CD4-positive, alpha-beta T cell (primary cell): ENCODE measurements around the gene ERC2. TPM values are rescaled to one million over a fixed set of nuclear protein-coding genes. Genes with fewer than 3 reads are reported as not detected.

ENCODE experiments used
- ATAC-seq: fragments of 200-7000 bp; cut with Tn5 transposase; one replicate; pipeline ENCODE4 v1.10.0; 2022; ENCODE audit warnings: mild to moderate bottlenecking; ENCODE audit not compliant: poor library complexity
- CTCF ChIA-PET: fragments of 350-600 bp; sonication (Branson Sonifier 250); formaldehyde crosslinking; loops from one replicate; lab custom pipeline; 2021; ENCODE audit warnings: antibody characterized with exemption, inconsistent platforms; lab: Charles Lee
- POLR2A ChIA-PET: fragments of 350-600 bp; sonication (Branson Sonifier 250); formaldehyde crosslinking; loops from one replicate; lab custom pipeline; 2021; ENCODE audit warnings: antibody characterized with exemption, inconsistent platforms; lab: Charles Lee
- DNase-seq, 14 experiments: peaks; one replicate each; pipeline ENCODE4 v3.0.0-alpha.2; 2013 to 2020; ENCODE audit warnings: mixed read lengths in 2 of 14
- H3K27ac ChIP-seq, 2 donors: one replicate each; pipeline versions ENCODE4 v1.5.1 to v1.7.0; 2013; ENCODE audit warnings: low read length in 2 of 2, low read depth in 1 of 2, mild to moderate bottlenecking in 1 of 2
- H3K27me3 ChIP-seq, 2 experiments: 1 replicate in 1 of 2; 2 replicates in 1 of 2; pipeline versions ENCODE4 v1.6.1 to v1.7.0; 2013; ENCODE audit warnings: low read length in 2 of 2, control low read depth in 1 of 2, mild to moderate bottlenecking in 1 of 2, moderate library complexity in 1 of 2; ENCODE audit not compliant: insufficient read depth in 2 of 2, control insufficient read depth in 1 of 2
- H3K36me3 ChIP-seq: one replicate; pipeline ENCODE4 v1.6.1; 2013; ENCODE audit warnings: low read length, control low read depth; ENCODE audit not compliant: insufficient read depth
- H3K4me1 ChIP-seq: one replicate; pipeline ENCODE4 v1.6.1; 2013; ENCODE audit warnings: low read length, control low read depth; ENCODE audit not compliant: insufficient read depth
- H3K4me3 ChIP-seq: one replicate; pipeline ENCODE4 v1.5.1; 2013; ENCODE audit warnings: mild to moderate bottlenecking, low read length, moderate library complexity
- H3K9me3 ChIP-seq, 2 experiments: 1 replicate in 1 of 2; 2 replicates in 1 of 2; pipeline versions ENCODE4 v1.6.1 to v1.7.0; 2013; ENCODE audit warnings: low read length in 2 of 2, mild to moderate bottlenecking in 2 of 2, control low read depth in 1 of 2, moderate library complexity in 1 of 2; ENCODE audit not compliant: control insufficient read depth in 1 of 2, insufficient read depth in 1 of 2
- H3K27ac Mint-ChIP-seq: one replicate; pipeline ENCODE4 v1.8.0; 2020; ENCODE audit warnings: mixed read lengths
- H3K27me3 Mint-ChIP-seq: one replicate; pipeline ENCODE4 v1.8.0; 2021; ENCODE audit warnings: mixed read lengths
- H3K36me3 Mint-ChIP-seq: one replicate; pipeline ENCODE4 v1.8.0; 2021; ENCODE audit warnings: low read depth, mixed read lengths
- H3K4me1 Mint-ChIP-seq: one replicate; pipeline ENCODE4 v1.8.0; 2021; ENCODE audit warnings: low read depth, mixed read lengths
- H3K4me3 Mint-ChIP-seq: one replicate; pipeline ENCODE4 v1.8.0; 2020; ENCODE audit warnings: mild to moderate bottlenecking, mixed read lengths
- H3K9me3 Mint-ChIP-seq: one replicate; pipeline ENCODE4 v1.8.0; 2020; ENCODE audit warnings: mixed read lengths
- CTCF ChIP-seq: fragments of 200-600 bp; IDR thresholded peaks from one replicate; pipeline ENCODE4 v1.8.0; 2022; ENCODE audit warnings: antibody characterized with exemption, mild to moderate bottlenecking
- intact Hi-C, 2 experiments: fragments of 100-400 bp; cut with DNase I in 1 of 2; cut with micrococcal nuclease in 1 of 2; formaldehyde crosslinking; loops; one replicate each; pipeline versions ENCODE4 v1.15.1 to v1.9.0; 2023 to 2025; cut with DNase I, micrococcal nuclease
- total RNA-seq, 174 experiments: library from RNA in 2 of 174; stranded (reverse) in 2 of 174; gene quantifications; one replicate each; pipeline ENCODE4 v1.2.3 and lab custom pipeline; 2021 to 2026

ERC2 gene
- total RNA-seq, 2 experiments from 2014 or later = not detected

DNA sequence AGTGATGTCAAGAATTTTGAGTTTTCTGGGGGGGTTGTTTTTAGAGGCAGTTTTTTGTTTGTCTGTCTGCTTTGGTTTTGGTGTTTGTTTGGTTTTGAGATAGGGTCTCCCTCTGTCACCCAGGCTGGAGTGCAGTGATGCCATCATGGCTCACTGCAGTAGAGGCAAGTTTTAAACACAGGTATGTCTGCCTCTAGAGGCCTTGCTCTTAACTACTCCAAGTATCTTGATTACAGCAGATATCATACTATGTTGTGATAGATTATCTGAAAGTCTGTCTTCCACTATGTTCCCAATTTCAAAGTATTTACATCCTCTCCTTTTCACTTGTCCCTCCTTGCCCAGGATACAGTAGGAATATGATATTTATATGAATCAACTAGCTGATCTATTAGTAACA lies 57.7 kb downstream of the ERC2 start:
- TF ChIP-seq CTCF = no peak
- DNase-seq (no peak), ATAC-seq (no peak)
- intact Hi-C loops = no loop called here
- ChIA-PET CTCF (no interaction called here), POLR2A (no interaction called here)
- no peaks in the 10 kb centered on the region for H3K36me3 ChIP-seq
- no peaks in the 10 kb centered on the region for H3K9me3 Mint-ChIP-seq
- H3K36me3 Mint-ChIP-seq = no peaks in the 10 kb centered on the region
- peaks cover 6 to 11% of the 10 kb centered on the region in 2 experiments for H3K27me3 ChIP-seq
- H3K4me1 Mint-ChIP-seq = no peaks in the 10 kb centered on the region
- no peak overlapping the region for H3K27ac Mint-ChIP-seq
- H3K9me3 ChIP-seq = no peaks in the 10 kb centered on the region
- no peaks in the 10 kb centered on the region for H3K4me1 ChIP-seq
- no peak overlapping the region for H3K4me3 ChIP-seq
- H3K4me3 Mint-ChIP-seq = no peak overlapping the region
- no peak overlapping the region for H3K27ac ChIP-seq
- H3K27me3 Mint-ChIP-seq = peaks cover 37% of the 10 kb centered on the region

- Histone ChIP-seq H3K9me3 (no peaks in the 10 kb centered on the region), H3K27ac (no peak overlapping the region), H3K4me1 (no peaks in the 10 kb centered on the region), H3K36me3 (no peaks in the 10 kb centered on the region), H3K27me3 (peaks cover 6 to 11% of the 10 kb centered on the region in 2 experiments), H3K4me3 (no peak overlapping the region)
- Mint-ChIP-seq H3K27ac (no peak overlapping the region), H3K9me3 (no peaks in the 10 kb centered on the region), H3K27me3 (peaks cover 40% of the 10 kb centered on the region), H3K36me3 (no peaks in the 10 kb centered on the region), H3K4me1 (no peaks in the 10 kb centered on the region), H3K4me3 (no peak overlapping the region)
- CTCF ChIA-PET = no interaction called here
- POLR2A ChIA-PET = no interaction called here
- intact Hi-C loops = no loop called here
- ATAC-seq = no peak
- TF ChIP-seq CTCF = no peak
- no peak for DNase-seq
Observed at GRCh38 chr3:56409790-56410189, 58.5 kb downstream of the ERC2 start.

GRCh38 chr3:56408761-56409196 lies 59.5 kb downstream of the ERC2 start:
- intact Hi-C loops = no loop called here
- Mint-ChIP-seq H3K4me3 (no peak overlapping the region), H3K9me3 (no peaks in the 10 kb centered on the region), H3K4me1 (no peaks in the 10 kb centered on the region), H3K27ac (no peak overlapping the region), H3K27me3 (peaks cover 39% of the 10 kb centered on the region), H3K36me3 (no peaks in the 10 kb centered on the region)
- ATAC-seq (no peak), DNase-seq (no peak)
- POLR2A ChIA-PET = no interaction called here
- CTCF ChIA-PET = no interaction called here
- no peak for TF ChIP-seq CTCF
- H3K27ac ChIP-seq = no peak overlapping the region
- no peaks in the 10 kb centered on the region for H3K36me3 ChIP-seq
- H3K4me1 ChIP-seq = no peaks in the 10 kb centered on the region
- H3K9me3 ChIP-seq = no peaks in the 10 kb centered on the region
- no peak overlapping the region for H3K4me3 ChIP-seq
- H3K27me3 ChIP-seq = peaks cover 6 to 11% of the 10 kb centered on the region in 2 experiments
